GM21619 (cell line): ENCODE data around the gene HNRNPA1.
"Not testable (repeated sequence)": the region's sequence is repeated elsewhere in the genome, so short reads cannot be mapped to it uniquely, and the experiment has no call there.

Experiments used
- ATAC-seq: cut with Tn5 transposase; IDR thresholded peaks from one replicate; pipeline ENCODE4 v1.9.1; 2021; ENCODE audit not compliant: unreplicated experiment

HNRNPA1 gene

DNA sequence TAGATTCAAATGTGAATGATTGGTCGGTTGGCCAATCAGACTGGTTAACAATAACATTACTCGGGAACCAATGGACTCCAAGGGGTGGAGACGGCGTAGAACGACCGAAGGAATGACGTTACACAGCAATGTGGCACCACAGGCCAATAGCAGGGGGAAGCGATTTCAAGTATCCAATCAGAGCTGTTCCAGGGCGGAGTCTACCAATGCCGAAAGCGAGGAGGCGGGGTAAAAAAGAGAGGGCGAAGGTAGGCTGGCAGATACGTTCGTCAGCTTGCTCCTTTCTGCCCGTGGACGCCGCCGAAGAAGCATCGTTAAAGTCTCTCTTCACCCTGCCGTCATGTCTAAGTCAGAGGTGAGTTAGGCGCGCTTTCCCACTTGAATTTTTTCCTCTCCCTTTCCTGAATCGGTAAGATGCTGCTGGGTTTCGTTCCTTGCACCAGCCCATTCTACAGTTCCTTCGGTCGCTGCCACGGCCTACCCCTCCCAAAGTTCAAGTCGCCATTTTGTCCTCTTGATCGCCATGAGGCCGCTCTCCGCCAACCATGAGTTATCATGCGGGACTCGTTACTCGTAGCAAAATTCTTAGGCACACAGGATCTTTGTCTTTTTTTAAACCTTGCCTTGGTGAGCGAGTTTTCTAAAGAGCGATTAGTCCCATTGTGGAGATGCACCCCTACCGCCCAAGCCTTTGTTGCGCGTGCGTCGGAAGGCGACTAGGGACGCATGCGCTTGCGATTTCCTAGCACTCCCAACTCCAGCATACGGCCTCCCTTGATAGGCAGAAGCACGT is at the start of gene HNRNPA1:
Gene HNRNPA1, plus strand, starts transcription at position 259 of the 793 bp plus-strand sequence. Its CDS starts 82 bp downstream, at position 341.
- peak; percentile 85 for ATAC-seq

DNA sequence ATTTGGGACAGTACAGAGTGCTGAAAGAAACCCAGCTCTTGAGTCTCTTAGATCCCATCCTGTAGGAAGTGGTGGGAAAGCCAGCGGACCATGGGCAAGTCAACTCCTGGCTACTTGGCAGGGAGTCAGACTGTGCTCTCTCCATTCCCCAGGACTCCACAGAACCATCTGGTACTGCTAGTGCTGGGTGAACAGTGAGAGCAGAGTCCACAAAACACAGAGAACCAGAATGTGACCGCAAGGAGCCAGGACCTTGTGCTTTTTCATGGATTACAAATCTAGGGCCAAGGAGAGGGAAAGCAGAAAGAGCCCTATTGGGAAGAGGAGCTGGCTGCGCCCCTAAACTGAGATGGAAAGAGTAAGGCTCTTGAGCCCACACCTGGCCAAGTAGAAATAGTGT is 49.3 kb upstream of the HNRNPA1 start:
- not testable (repeated sequence) for ATAC-seq

DNA sequence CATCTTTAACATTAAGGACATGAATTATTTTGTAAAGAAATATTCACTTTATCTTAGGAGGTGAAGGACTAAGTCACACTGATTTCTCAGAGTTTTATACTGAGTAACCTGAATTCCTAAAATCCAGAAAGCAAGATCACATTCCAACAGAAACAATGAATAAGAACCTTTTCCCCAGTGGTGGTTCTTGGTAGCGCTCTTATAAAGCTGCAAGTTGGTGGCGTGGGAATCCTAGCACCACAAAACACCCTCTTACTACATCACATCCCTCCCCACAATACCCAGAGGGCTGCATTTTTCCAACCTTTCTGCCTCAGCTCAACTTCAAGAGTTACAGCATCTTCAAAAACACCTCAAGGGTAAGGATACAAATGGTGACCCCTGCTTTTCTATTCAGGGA is 47.7 kb upstream of the HNRNPA1 start:
- ATAC-seq = no peak

DNA sequence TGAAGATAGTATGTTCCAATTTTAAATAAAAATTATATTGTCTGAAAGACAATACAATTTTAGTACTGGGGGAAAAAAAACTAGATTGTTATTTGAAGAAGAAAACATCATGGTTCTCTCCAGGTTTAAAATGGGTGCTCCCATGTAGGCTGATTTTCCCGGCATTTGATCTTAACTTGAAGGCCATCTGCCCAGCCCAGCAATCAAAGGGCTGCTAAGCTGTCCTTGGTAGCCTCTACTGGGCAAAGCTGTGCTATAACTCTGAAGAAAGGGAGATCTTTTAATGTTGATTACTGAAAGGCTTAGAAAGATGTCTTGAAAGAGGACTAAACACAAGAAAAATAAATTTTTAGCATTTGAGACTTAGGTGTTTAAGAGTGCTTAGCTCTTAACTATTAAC is 42.0 kb upstream of the HNRNPA1 start:
- no peak for ATAC-seq

DNA sequence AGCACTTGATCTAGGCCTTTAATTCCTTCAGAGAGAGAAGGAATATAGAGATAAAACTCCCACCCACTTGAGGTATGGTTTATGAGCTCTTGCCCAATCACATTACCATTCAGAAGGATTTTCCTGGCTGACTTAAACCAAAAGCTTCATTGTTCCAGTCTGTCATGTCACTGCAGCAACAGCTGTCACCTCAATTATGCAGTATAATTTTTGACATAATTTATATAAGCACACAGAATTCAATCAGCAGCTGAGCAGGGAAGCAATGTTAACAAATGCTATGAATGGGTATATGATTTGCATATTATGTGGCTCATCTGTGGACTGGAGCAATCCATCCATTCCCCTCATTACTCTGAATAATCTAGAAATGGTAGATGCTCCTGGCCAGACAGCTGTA is 40.9 kb upstream of the HNRNPA1 start:
- no peak for ATAC-seq

DNA sequence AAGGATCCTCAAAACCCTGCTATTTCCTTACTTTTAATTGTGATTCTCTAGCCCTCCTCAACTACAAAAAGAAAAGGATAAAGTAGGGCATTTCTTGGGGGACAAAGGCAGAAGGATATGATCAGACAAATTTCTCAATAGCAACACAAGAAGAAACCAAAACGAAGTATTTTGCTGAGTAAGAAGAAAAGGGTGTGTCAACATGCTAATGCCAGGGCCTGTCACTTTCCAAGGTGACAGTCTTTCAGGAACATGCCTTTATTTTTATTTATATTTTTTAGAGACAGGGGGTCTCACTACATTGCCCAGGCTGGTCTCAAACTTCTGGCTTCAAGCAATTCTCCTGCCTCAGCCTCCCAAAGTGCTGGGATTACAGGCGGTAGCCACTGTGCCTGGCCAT is 40.4 kb upstream of the HNRNPA1 start:
- no peak for ATAC-seq

DNA sequence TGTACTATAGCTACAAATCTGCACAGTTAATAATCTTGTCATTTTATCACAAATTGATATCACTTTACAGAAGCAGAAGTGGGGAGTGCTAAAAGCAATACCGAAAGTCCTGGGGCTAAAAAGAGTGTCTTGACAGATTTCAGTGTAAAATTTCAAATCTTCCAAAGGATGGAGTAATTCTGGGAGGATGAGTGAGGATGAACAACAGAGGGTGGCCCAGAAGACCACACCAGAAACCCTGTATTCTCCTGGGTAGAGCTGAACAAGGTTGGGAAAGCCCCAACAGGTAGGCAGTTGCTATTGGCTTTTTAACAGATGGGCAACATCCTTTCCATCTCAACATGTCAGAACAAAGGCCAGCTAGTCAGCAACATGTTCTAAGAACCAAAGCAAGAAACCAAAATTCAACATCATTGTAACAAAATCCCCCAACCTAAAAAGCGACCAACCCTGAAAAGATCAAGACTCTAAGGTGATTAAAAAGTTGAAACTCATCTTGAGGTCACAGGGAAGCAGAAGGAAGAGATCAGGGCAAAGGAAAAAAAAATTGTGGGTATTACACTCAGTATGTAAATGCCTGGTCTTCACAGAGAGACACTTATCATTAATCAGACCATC is 39.4 kb upstream of the HNRNPA1 start:
- ATAC-seq = peak; percentile 51

DNA sequence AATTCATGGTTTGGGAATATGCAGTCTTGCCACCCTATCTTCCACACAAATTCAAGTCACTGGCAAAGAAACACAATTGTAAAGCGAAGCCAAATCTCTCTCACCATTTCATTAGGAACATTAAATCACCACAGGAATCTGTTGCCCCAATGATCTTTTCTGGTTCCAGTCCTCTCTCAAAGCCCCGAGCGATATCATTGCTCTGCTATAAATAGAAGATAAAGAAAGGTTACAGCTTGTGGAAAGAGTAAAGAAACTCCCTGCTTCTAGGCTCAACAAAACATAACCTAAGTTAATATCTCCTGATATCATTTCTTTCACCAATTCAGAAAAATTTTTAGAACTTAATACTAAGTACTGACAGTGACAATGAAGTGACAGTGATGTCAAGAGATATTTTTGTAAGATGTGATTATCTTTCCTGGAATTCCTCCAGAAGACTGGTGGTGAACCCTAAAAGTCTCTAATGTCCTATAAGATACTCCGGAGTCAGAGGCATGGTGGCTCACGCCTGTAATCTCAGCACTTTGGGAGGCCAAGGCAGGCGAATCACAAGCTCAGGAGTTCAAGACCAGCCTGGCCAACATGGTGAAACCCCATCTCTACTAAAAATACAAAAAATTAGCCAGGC is 34.4 kb upstream of the HNRNPA1 start:
- ATAC-seq = no peak

DNA sequence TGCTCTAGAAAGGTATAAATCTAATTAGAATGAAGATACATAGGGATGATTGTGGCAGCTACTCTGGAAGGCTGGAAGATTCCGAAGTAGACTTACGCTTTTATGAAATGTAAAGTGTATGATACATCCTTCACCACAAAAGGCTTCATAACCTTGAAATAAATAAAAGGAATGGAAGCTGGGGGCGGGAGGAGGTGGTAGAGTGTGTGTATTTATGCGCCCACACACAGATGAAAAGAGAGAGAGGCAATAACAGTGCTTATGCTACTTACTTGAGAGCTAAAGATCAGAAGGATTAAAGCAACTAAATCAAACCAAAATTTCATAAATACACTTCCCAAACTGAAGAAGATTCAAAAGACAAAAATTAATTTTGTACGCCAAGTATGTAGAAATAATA is 31.0 kb upstream of the HNRNPA1 start:
- ATAC-seq = no peak

DNA sequence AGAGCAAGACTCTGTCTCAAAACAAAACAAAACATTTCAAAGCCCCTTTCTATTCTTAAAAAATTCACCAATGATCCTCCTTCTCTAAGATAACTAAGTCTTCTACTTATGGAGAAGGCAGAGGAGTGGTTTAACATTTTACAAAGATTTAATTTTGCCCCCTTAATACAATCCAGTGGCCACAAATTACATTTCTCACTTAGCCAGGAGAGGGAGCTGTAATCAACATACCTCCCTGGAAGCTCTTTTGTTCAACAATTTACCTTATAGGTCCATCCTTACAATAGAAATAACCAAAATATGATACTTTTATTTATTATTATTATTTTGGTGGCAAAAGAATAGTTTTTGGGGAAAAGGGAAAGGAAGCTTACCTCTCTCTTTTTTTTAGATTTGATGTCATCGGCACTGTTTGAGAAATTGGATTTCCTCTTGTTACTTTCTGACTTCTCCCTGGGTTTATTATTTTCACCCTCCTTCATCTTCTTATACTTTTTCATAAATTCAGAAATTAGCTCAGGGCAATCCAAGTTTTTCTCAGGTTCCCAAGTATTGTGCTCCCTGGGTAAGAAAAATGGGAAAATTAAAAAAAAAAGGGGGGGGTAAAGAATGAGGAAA is 28.8 kb upstream of the HNRNPA1 start:
- no peak for ATAC-seq

DNA sequence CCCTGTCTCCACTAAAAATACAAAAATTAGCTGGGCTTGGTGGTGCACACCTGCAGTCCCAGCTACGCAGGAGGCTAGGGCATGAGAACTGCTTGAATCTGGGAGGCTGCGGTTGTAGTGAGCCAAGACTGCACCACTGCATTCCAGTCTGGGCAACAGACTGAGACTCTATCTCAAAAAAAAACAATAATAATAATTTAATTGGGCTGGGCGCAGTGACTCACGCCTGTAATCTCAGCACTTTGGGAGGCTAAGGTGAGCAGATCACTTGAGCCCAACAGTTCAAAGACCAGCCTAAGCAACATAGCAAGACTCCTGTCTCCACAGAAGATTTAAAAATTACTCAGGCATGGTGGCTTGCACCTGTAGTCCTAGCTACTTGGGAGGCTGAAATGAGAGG is 27.3 kb upstream of the HNRNPA1 start:
- ATAC-seq = no peak

DNA sequence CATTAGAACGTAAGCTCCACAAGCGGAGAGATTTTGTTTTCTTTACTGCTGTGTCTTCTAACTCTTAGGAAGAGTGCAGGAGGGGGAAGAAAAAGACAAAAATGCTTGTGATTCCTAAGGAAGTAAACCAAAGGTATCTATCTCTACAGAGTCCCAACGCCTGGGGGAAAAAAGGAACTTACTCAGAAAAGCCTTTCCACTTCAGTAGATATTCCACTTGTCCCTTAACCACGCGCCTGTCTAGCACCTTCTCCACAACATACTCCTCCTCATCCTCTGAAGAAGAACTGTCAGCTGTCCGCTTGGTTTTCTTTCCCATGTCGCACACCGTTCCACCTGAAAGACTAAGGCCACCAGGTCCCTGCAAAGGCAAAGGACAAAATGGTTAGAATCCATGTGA is 23.2 kb upstream of the HNRNPA1 start:
- no peak for ATAC-seq

DNA sequence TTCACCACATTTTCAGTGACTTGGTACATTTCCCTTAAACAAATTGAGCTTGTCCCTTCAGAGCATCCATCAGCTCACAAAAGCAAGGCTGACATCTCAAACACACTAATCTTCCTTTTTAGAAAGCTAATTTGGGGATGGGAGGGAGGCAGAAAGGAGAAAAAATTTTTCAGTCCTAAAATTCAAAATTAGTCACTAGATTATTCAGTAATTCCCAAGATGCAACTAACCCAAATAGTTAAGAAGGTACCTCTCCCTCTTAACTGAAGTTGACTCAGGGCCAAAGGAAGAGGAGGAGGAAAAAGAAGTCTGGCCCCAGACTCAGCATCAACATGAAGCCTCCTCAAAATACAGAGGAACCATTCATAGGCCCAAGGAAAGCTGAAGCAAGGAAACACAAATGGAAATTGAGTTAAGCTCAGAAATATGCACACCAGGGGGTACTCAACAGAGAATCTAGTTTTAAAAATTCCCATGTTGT is 22.3 kb upstream of the HNRNPA1 start:
- no peak for ATAC-seq

DNA sequence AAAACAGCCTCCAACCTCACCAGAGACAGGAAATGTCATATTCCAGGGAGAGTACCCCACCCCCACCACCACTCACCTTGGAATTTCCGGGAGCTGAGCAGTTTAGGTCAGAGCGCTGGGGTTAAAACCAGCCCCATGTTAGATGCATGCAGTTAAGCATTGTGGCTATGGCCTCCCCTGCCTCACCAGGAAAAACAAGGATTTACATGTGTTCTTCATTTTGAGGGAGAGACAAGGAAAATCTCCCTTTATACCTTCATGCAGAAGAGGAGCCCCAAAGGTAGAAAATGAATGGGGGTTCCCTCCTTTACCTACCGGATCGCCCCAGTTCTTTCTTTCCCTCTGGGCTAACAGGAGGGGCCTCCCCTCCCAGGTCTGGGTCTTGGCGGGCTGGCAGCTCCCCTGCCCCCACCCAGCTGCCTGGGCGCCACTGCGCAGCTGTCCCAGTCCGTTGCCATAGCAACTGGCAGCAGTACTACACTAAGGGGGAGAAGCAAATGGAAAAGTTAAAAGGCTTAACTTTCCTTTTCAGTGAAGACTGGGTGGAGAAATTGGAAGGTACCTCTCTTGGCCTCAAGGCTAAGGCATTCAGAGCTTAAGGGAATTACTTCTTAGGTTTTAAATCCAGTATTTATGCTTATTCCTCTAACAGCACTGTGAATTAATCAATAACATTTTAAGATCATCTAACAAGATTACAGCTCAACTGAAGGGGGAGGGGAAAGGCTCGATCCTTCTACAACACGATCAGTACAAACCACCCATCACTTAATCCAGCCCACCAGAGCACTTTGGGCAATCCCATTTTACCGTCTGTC is 21.1 kb upstream of the HNRNPA1 start:
- ATAC-seq = no peak

DNA sequence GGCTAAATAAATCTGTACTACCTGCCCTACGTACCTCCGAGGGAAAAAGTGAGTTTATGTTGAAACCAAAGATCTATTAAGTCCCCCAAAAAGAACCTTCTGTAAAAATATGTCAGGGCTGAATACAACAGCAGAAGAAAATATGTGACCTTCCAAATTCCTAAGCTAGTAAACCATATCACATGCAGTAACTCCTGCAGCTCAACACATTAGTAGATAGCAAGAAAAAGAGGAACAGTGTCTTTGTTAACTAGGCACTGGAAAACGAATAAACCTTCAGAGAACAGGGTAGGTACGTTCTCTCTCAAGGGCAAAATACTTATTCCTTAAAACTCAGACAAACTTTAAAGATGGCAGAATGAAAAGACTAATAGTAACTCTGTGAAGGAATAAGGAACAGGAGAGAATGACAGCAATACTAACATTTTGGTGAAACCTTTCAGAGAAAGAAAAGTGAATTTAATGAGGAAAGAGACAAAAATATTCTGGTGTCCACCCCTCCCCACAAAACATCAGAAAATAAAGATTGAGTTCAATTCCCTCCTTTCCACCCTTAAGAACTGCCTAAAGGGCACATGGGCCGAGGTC is 18.6 kb upstream of the HNRNPA1 start:
- ATAC-seq = no peak

DNA sequence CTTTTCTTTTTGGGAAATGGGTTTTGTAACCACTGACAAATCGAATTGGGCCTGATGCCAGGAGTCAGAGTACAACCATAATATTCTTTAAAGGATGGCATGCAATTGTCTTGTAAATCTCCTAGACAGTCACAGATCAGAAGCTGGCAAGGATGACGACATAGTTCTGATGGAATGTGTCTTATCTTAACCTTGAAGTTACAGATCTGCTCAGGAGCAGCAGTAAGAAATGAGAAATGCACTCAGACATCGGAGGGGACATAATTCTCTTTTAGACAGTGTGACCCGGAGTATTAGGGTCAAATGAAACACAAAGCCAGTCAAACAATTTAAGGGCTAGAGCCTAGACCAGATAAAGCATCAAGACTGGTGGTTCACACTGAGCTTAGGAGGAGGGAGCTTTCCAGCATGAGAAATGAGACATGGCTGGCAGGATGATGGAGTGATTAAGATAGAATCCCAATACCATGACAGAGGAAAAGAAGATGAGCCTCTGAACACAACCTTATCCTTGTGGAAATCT is 18.1 kb upstream of the HNRNPA1 start:
- no peak for ATAC-seq

DNA sequence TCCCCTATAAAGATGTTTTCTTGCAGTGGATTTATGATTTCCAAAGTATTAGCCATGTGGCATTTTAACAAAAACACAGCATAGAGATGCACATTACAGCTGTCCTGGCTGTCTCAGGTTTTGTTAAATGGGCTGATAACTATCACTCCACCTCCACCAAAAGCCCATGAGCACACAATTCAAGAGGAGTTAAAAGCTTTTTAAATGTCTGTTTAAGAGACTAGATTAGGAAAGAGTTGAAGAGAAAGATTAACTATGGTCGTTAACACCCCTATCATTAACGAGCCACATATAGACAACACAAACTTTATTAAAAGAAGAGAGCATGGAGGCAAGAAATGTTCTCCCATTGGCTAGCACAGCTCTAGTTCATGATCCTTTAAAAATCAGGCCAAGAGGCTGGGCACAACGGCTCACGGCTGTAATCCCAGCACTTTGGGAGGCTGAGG is 15.1 kb upstream of the HNRNPA1 start:
- ATAC-seq = no peak

DNA sequence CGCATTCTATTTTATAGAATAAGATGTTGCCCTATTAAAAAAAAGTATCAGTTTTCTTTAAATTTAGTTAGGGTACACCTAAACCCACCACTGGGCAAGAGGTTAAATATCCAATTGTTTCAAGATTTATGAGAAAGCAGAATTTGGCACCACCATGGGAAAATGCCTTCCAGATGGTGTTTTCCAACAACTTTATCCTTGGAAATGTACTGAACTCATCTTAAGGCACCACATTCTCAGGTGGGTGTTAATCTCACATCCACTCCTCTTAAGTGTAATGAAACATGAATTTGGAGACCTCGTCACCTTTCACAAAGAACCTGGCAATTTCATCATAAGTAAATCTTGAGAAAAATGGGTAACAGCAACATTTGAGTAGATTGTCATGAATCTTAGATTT is 13.7 kb upstream of the HNRNPA1 start:
- ATAC-seq = no peak

DNA sequence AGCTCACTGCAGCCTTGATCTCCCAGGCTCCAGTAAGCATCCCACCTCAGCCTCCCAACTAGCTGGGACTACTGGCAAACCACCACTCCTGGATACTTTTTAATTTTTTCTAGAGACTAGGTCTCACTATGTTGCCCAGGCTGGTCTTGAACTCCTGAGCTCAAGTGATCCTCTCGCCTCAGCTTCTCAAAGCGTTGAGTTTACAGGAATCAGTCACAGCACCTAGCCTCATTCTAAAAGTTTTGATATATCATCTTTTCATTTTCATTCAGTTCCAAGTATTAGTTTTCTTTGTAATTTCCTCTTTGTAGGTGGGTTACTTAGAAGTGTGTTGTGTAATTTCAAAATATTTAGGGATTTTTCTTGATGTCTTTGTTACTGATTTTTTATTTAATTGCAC is 10.2 kb upstream of the HNRNPA1 start:
- ATAC-seq = no peak

DNA sequence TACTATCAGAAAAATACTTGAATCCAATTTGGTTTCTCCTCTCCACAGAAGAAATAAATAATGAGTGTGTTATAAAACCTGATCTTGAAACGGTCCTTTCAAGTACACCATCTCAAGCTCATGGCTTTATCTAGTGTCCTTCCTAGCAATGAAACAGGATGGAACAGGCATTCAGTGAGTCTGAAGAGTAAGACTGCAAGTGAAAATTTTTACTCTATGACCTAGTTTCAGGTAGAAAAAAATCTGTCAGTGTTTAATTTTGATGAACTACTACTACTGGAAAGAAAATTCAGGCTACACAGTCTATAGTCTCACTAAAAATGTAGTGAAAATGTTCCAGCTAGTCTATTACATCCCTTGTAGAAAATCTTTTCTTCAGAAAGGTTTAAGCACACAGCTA is 8.3 kb upstream of the HNRNPA1 start:
- no peak for ATAC-seq
